ENCODE results near the gene PURA. TPM values are rescaled to one million over a fixed set of nuclear protein-coding genes. Genes with fewer than 3 reads are reported as not detected.

PURA gene
- total RNA-seq, 2 donors from 2014 or later, result 9.0 to 10.3 TPM

DNA sequence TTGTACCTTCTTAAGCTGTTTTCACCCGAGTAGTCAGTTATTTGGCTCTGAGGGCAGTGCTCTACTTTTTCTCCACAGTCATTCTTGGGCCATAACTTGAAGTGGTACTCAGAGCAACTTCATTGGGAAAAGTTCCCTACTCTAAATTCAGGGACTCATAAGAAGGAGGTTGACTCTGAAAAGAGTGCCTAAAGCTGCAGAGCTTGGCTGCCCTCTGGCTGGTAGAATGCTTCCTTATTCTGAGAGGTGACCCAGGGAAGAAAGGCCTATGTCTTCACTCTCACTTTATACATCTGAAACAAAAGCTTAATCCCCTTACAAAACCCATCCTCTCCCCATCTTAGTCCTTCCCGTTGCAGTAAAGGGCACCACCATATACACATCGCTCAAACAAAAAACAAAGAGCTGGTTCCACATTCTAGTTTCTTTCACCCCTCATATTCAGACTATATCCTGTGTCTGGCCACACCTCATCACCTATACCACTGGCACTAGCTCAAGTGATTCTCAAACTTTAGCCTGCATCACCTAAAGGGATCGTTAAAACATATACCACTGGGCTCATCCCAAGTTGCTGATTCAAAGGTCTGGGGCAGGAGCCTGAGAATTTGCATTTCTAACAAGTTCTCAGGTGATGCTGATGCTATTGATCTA is 19.7 kb downstream of the PURA start:
- no peak overlapping the region for H3K27ac Mint-ChIP-seq
- H3K9me3 ChIP-seq (ENCODE audit: control insufficient read depth, low read length, poor library complexity, severe bottlenecking), result no peaks in the 10 kb centered on the region
- DNase-seq (no peak), ATAC-seq (no peak)
- no peaks in the 10 kb centered on the region for H3K36me3 Mint-ChIP-seq (ENCODE audit: low read depth)
- H3K27me3 Mint-ChIP-seq, result no peaks in the 10 kb centered on the region
- H3K4me1 Mint-ChIP-seq, result peaks cover 35% of the 10 kb centered on the region
- H3K4me3 Mint-ChIP-seq, result no peak overlapping the region

DNA sequence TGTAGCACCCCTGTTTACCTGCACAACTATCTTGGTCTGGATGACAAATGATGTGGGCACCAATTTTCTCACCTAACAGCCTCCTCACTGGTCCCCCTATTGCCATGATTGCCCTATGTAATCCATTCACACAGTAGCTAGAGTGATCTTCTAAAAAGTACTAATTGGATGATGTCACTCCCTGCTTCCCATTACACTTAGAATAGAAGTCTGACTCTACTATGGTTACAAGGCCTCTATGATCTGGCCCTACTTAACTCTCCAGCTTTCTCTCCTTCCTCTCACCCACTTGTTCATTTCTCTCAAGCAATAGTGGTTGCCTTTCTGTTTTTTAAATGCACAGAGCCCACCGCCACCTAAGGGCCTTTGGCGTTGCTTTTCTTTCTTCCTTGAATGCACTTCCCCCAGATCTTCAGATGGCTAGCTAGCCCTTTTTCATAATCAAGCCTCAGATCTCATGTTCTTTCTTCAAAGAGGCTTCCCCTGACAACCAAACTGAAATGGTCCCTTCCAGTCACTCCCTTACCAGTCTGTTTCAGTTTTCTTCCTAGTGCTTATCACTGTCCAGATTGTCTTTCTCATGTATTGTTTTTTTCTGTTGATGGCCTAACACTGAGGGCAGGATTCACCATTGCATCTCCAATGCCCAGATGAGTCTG is 20.5 kb downstream of the PURA start:
- Mint-ChIP-seq H3K4me1 (peaks cover 35% of the 10 kb centered on the region), H3K27ac (no peak overlapping the region), H3K4me3 (no peak overlapping the region), H3K36me3 (ENCODE audit: low read depth) (no peaks in the 10 kb centered on the region), H3K27me3 (no peaks in the 10 kb centered on the region)
- no peak for ATAC-seq
- no peaks in the 10 kb centered on the region for H3K9me3 ChIP-seq (ENCODE audit: control insufficient read depth, low read length, poor library complexity, severe bottlenecking)
- DNase-seq, result no peak

DNA sequence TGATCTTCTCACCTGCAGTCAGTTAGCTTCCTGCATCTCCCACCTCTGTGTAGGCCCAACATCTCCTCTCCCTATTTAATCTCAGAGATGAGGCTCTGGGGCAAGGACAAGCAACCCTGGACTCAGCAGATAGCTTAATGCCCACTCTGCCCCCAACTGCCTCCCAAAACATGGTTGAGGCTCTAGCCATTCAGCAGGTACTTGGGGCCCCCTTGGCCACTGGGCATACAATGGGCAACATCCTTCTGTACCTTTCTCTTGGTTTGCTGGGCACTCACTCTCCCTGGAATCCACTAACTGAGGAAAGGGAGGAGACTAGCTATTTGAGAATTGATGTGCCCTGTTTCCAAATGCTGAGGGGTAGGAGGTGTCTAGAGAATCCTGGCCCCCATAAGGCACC is 21.2 kb downstream of the PURA start:
- Mint-ChIP-seq H3K4me1 (peaks cover 36% of the 10 kb centered on the region), H3K27ac (no peak overlapping the region), H3K4me3 (no peak overlapping the region), H3K36me3 (ENCODE audit: low read depth) (no peaks in the 10 kb centered on the region), H3K27me3 (no peaks in the 10 kb centered on the region)
- no peak for DNase-seq
- no peak for ATAC-seq
- H3K9me3 ChIP-seq (ENCODE audit: control insufficient read depth, low read length, poor library complexity, severe bottlenecking), result no peaks in the 10 kb centered on the region

DNA sequence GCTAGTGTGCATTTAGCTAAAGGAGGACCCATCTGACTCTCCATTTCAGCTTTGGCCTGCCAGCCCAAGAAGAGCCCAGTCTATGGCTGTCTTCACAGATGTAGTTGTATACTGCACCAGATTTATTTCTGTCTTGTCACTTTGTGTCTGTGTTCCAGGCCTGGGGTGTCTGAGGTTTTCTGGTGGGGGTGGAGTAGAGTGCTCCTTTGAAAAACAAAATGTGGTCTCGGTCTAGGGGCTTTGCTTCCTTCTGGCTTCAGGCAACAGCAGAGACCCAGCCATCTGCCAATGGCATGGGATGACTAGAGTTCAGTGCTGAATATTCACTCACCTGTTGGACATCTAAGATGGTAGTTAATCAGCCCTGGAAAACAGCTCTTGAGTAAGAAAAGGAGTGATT is 22.7 kb downstream of the PURA start:
- no peaks in the 10 kb centered on the region for H3K9me3 ChIP-seq (ENCODE audit: control insufficient read depth, low read length, poor library complexity, severe bottlenecking)
- DNase-seq, result no peak
- no peak overlapping the region for H3K4me3 Mint-ChIP-seq
- H3K27ac Mint-ChIP-seq, result peak overlapping the region; percentile 24
- peaks cover 32% of the 10 kb centered on the region for H3K4me1 Mint-ChIP-seq
- H3K36me3 Mint-ChIP-seq (ENCODE audit: low read depth), result no peaks in the 10 kb centered on the region
- ATAC-seq, result no peak
- no peaks in the 10 kb centered on the region for H3K27me3 Mint-ChIP-seq

DNA sequence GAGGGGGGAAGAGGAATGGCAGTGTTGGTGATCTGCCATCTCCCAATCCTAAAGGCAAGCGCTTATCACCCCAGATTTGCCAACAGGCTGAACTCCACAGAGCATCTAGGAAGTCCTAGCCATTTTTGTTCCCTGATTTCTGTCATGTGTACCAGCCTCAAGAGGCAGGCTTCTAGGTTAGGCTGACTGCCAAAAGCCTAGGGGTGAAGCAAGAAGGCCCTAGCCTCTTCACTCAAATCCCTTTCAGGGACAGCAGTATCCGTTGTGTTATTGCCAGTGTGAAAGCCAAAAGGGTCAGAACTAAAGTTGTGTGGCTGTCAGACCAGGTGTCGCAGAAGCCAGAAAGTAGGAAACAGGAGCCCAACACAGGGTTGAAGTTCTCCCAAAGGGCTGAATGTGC is 26.5 kb downstream of the PURA start:
- DNase-seq (no peak), ATAC-seq (no peak)
- Mint-ChIP-seq H3K27ac (no peak overlapping the region), H3K4me1 (peaks cover 30% of the 10 kb centered on the region), H3K27me3 (peaks cover 6% of the 10 kb centered on the region), H3K36me3 (ENCODE audit: low read depth) (no peaks in the 10 kb centered on the region), H3K4me3 (no peak overlapping the region)
- no peaks in the 10 kb centered on the region for H3K9me3 ChIP-seq (ENCODE audit: control insufficient read depth, low read length, poor library complexity, severe bottlenecking)

DNA sequence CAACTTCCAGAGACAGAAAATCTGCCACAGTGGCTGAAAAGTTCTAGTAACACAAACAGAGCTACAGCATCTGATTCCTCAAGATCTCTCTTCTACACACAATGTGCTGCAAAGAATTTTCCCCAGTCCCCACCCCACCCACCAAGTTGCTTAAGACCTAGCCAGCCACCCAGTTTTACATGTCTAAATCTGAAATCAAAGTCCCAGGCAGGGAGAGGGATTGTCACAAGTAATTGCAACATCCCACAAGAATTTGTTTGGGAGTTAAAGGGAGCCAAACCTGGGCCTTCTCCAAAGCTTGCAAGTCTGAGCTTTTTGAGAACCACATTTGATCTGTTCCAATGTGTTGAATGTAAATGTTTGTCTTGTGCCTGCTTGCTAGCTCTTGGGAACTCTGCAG is 27.3 kb downstream of the PURA start:
- Mint-ChIP-seq H3K27me3 (peaks cover 7% of the 10 kb centered on the region), H3K27ac (no peak overlapping the region), H3K4me1 (peaks cover 27% of the 10 kb centered on the region), H3K4me3 (no peak overlapping the region), H3K36me3 (ENCODE audit: low read depth) (no peaks in the 10 kb centered on the region)
- no peaks in the 10 kb centered on the region for H3K9me3 ChIP-seq (ENCODE audit: control insufficient read depth, low read length, poor library complexity, severe bottlenecking)
- no peak for DNase-seq
- no peak for ATAC-seq

DNA sequence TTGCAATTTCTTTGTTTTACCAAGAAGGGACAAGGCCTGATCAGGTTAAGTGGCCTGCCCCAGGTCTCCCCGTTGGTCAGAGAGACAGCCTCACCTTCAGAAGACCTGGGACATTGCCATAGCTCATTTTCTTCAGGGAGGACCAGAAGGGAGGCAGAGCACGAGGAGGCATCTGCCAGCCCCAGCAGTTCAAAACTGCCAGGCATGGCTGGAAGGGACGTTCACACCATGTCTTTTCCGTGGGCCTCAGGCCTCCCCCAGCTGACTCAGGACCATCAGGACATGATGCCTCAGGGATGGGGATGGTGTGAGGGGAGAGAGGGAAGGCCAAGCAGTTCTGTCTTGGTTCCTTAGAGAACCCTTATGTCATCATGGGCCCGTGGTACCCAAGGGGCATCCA is 28.3 kb downstream of the PURA start:
- no peak for DNase-seq
- Mint-ChIP-seq H3K27ac (no peak overlapping the region), H3K4me1 (peaks cover 27% of the 10 kb centered on the region), H3K4me3 (no peak overlapping the region), H3K36me3 (ENCODE audit: low read depth) (no peaks in the 10 kb centered on the region), H3K27me3 (peaks cover 7% of the 10 kb centered on the region)
- no peak for ATAC-seq
- no peaks in the 10 kb centered on the region for H3K9me3 ChIP-seq (ENCODE audit: control insufficient read depth, low read length, poor library complexity, severe bottlenecking)

DNA sequence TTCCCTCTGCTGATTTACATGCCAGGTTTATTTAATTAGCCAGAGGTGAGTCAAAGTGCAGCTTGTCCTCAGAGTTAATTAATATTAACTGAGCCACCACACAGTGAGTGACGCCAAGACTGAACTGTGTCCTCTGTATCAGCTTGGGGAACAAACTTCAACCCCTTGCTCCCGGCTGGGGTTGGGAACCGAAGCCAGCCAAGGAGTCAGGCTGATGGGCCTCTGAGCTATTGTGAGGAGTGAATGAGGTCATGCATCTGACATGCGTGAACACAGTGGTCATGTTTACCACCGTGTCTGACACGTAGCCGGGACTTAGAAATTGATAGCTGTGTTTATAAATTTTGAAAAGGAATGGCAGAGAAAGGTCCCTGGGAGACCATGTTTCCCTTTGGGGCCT is 28.9 kb downstream of the PURA start:
- H3K4me1 Mint-ChIP-seq, result peaks cover 26% of the 10 kb centered on the region
- no peak overlapping the region for H3K4me3 Mint-ChIP-seq
- DNase-seq, result no peak
- H3K27ac Mint-ChIP-seq, result no peak overlapping the region
- no peaks in the 10 kb centered on the region for H3K36me3 Mint-ChIP-seq (ENCODE audit: low read depth)
- no peaks in the 10 kb centered on the region for H3K9me3 ChIP-seq (ENCODE audit: control insufficient read depth, low read length, poor library complexity, severe bottlenecking)
- H3K27me3 Mint-ChIP-seq, result peaks cover 7% of the 10 kb centered on the region
- ATAC-seq, result no peak

DNA sequence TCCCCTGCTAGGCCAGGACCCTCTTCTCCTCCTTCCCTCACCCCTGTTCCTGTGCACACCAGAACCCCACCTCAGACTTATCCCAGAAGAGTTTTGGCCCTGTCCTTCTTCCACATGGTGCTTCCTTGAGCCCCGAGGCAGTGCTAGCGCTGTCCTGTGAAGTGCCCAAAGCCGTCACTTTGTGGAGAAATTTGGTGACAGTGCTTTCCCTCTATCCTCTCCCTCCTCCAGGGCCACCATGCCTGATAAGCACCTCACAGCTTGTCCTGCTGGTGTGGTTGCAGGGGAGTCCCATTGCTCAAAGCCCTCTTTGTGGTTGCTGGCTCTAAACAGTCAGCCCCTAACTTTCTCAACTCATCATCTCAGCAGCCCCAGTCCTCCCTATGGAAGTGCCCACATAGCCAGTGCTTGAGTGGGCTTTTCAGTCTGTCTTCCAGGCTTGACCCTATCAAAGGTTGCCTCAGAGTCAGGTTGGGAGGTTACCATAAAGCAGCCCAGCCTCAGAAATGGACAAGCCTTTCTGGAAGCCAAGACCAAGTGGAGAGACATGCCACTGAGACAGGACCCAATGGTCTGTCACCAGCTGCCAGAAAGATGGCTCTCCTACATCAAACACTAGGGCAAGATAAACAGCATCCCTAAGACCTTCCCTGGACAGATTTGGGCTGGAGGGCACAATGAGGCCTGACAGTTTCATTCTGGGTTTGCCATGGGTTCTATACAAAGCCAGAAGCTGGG is 29.8 kb downstream of the PURA start:
- H3K27me3 Mint-ChIP-seq, result peaks cover 7% of the 10 kb centered on the region
- H3K27ac Mint-ChIP-seq, result no peak overlapping the region
- no peak overlapping the region for H3K4me3 Mint-ChIP-seq
- ATAC-seq, result peak; percentile 14
- peaks cover 24% of the 10 kb centered on the region for H3K4me1 Mint-ChIP-seq
- no peaks in the 10 kb centered on the region for H3K9me3 ChIP-seq (ENCODE audit: control insufficient read depth, low read length, poor library complexity, severe bottlenecking)
- no peaks in the 10 kb centered on the region for H3K36me3 Mint-ChIP-seq (ENCODE audit: low read depth)
- no peak for DNase-seq

DNA sequence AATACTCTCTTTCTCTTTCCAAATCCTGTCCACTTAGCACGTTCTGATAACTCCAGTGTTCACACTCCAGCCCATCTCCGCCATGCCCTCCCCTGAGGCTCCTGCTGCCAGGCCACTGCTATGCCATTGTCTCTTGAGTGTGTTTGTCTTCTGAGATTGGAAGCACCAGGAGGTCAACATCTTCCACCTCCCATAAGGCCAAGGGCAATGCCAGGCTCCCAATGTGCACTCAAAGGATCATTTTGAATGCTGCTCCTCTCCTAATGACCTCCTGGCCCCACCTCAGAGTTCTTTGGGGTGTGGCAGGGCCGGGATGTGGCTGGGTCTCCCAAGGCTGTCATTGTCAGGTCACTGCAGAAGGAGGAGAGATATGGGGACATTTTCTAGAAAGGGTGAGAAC is 31.3 kb downstream of the PURA start:
- DNase-seq (no peak), ATAC-seq (no peak)
- Mint-ChIP-seq H3K27ac (no peak overlapping the region), H3K36me3 (ENCODE audit: low read depth) (no peaks in the 10 kb centered on the region), H3K4me3 (peak overlapping the region; percentile 84), H3K27me3 (peaks cover 7% of the 10 kb centered on the region), H3K4me1 (peaks cover 22% of the 10 kb centered on the region)
- no peaks in the 10 kb centered on the region for H3K9me3 ChIP-seq (ENCODE audit: control insufficient read depth, low read length, poor library complexity, severe bottlenecking)

DNA sequence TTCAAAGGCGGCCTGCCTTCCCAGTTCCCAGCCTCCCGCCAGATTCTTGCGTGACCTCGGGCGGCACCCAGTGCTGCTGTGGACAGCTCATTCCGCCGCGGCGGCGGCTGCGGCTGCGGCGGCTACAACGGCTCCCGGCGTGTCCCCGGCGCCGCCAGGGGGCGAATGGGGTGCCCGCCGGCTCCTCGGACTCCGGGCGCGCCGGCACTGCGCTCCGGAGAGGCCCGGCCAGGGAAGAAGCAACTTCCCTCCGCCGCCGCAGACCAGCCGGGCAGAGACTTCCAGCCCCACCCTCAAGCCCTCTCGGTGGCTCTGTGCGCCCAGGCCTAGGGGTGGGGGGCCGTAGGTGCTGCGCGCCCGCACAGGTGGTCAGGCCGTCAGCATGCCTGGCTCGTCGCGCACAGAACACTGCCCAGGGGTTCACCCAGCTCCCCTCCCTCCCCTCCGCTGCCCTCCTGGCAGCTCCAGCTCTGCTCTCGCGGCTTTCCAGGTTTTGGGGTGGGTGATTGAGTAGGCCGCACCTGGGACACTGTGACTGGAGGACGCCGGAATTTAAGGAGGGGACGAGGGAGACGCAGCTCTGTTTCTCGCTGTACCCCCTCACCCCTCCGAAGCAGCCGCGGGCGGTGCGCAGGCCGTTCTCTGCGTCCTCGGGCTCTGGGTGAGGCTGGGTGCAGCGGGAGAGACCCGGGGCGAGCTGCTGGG is 32.1 kb downstream of the PURA start:
- peak; percentile 35 to 53 (median 48) for DNase-seq
- Mint-ChIP-seq H3K36me3 (ENCODE audit: low read depth) (no peaks in the 10 kb centered on the region), H3K27ac (no peak overlapping the region), H3K4me3 (peak overlapping the region; percentile 84), H3K4me1 (peaks cover 21% of the 10 kb centered on the region), H3K27me3 (peaks cover 7% of the 10 kb centered on the region)
- no peaks in the 10 kb centered on the region for H3K9me3 ChIP-seq (ENCODE audit: control insufficient read depth, low read length, poor library complexity, severe bottlenecking)
- peak; percentile 76 for ATAC-seq

DNA sequence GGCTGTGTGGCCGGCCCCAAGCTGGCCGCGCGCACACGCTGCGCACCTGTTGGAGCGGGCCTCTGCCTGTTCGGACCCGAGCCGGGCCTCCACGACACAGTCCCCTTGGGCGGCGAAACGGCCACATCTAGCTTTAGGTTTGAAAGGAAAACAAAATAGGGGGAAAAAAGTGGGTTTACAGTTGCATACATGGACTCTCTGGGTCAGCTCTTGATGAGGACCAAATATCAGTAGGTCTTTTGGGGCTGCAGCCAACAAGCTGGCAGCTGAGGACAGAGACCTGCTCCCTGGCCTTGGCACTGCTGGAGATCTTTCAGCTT is 32.6 kb downstream of the PURA start:
- ATAC-seq, result no peak
- Mint-ChIP-seq H3K27me3 (peaks cover 7% of the 10 kb centered on the region), H3K27ac (peak overlapping the region; percentile 19), H3K4me1 (peaks cover 21% of the 10 kb centered on the region), H3K4me3 (peak overlapping the region; percentile 60), H3K36me3 (ENCODE audit: low read depth) (no peaks in the 10 kb centered on the region)
- no peak for DNase-seq
- H3K9me3 ChIP-seq (ENCODE audit: control insufficient read depth, low read length, poor library complexity, severe bottlenecking), result no peaks in the 10 kb centered on the region

DNA sequence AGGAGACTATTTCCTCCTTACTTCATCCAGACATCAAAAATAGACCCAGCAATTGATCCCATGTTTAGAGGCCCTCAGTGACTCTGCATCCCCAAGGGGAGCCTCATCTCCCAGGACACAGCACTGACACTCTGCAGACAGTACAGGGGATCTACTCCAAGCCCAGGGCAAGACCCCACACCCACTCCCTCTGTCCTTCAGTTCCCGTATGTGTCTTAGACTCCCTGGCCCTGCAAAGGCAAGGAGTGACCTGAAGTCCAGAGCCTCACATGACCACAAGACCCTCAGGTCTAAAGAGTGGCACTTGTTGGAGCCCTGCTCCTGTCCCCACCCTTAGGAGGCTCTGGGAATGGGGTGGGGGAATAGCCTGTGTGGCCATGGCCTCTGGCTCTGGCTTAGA is 33.6 kb downstream of the PURA start:
- H3K36me3 Mint-ChIP-seq (ENCODE audit: low read depth), result no peaks in the 10 kb centered on the region
- peaks cover 7% of the 10 kb centered on the region for H3K27me3 Mint-ChIP-seq
- H3K4me3 Mint-ChIP-seq, result no peak overlapping the region
- DNase-seq (no peak), ATAC-seq (no peak)
- H3K9me3 ChIP-seq (ENCODE audit: control insufficient read depth, low read length, poor library complexity, severe bottlenecking), result no peaks in the 10 kb centered on the region
- peaks cover 23% of the 10 kb centered on the region for H3K4me1 Mint-ChIP-seq
- peak overlapping the region; percentile 19 for H3K27ac Mint-ChIP-seq
